22Rv1 (cell line): Measurements from ENCODE around the gene B3GALNT1.

Experiments used
- CTCF ChIP-seq: fragments of 450-650 bp; IDR thresholded peaks from 2 replicates; pipeline ENCODE4 v1.5.1; 2017; ENCODE audit warnings: mild to moderate bottlenecking
- ZFX ChIP-seq: fragments of 450-650 bp; IDR thresholded peaks from 2 replicates; pipeline ENCODE4 v1.6.1; 2017; ENCODE audit warnings: antibody characterized with exemption, borderline replicate concordance

- TF ChIP-seq CTCF (no peak), ZFX (no peak)
Observed at GRCh38 chr3:161117646-161118045, 12.5 kb upstream of the B3GALNT1 start.
